ENCODE measurements around the gene RALA.

DNA sequence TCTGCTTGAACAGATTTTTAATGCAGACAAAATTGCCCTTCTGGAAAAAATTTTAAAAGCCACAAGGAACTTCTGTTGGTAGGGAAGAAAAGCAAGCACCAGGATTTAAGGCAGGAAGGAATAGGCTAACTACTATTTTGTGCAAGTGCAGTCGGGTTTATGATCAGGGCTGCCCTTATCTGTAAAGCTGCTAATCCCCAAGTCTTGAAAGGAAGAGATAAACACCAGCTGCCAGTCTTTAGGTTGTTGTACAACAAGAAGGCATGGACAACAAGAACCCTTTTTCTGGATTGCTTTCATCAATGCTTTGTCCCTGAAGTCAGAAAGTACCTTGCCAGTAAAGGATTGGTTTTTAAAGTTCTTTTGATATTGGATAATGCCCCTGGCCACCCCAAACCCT, 40.7 kb downstream of the RALA start:
- TF ChIP-seq, protein P1, sequence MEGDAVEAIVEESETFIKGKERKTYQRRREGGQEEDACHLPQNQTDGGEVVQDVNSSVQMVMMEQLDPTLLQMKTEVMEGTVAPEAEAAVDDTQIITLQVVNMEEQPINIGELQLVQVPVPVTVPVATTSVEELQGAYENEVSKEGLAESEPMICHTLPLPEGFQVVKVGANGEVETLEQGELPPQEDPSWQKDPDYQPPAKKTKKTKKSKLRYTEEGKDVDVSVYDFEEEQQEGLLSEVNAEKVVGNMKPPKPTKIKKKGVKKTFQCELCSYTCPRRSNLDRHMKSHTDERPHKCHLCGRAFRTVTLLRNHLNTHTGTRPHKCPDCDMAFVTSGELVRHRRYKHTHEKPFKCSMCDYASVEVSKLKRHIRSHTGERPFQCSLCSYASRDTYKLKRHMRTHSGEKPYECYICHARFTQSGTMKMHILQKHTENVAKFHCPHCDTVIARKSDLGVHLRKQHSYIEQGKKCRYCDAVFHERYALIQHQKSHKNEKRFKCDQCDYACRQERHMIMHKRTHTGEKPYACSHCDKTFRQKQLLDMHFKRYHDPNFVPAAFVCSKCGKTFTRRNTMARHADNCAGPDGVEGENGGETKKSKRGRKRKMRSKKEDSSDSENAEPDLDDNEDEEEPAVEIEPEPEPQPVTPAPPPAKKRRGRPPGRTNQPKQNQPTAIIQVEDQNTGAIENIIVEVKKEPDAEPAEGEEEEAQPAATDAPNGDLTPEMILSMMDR (optimal IDR thresholded peaks at IDR 0.05 in 1 of 3, IDR thresholded peaks at IDR 0.05 in 1 of 3, conservative IDR thresholded peaks at IDR 0.05 in 1 of 3; ENCODE audit: extremely low read depth in 1 of 3, insufficient read depth in 2 of 3, low read length in 3 of 3) = no peak
- no peak for TF ChIP-seq EZH2 (IDR thresholded peaks at IDR 0.05; ENCODE audit: low read length)
